Activated naive CD8-positive, alpha-beta T cell (primary cell): ENCODE results near the gene SLC7A8.
"Not testable (repeated sequence)": the region's sequence is repeated elsewhere in the genome, so short reads cannot be mapped to it uniquely, and the experiment has no call there.

Experiments
- H3K27ac Mint-ChIP-seq: one replicate; pipeline ENCODE4 v1.8.0; 2021; ENCODE audit warnings: mixed read lengths
- H3K27me3 Mint-ChIP-seq: one replicate; pipeline ENCODE4 v1.8.0; 2021; ENCODE audit warnings: mixed read lengths
- H3K36me3 Mint-ChIP-seq: one replicate; pipeline ENCODE4 v1.8.0; 2021; ENCODE audit warnings: mixed read lengths
- H3K4me1 Mint-ChIP-seq: one replicate; pipeline ENCODE4 v1.8.0; 2021; ENCODE audit warnings: low read depth, mixed read lengths
- H3K4me3 Mint-ChIP-seq: one replicate; pipeline ENCODE4 v1.8.0; 2021; ENCODE audit warnings: mild to moderate bottlenecking, mixed read lengths
- H3K9me3 Mint-ChIP-seq: one replicate; pipeline ENCODE4 v1.8.0; 2021; ENCODE audit warnings: low read depth, mixed read lengths

SLC7A8 gene

GRCh38 chr14:23109769-23110168 lies 73.7 kb downstream of the SLC7A8 start:
- Mint-ChIP-seq H3K9me3 (no peaks in the 10 kb centered on the region), H3K27ac (no peak overlapping the region), H3K4me1 (peaks cover under 1% of the 10 kb centered on the region), H3K36me3 (no peaks in the 10 kb centered on the region), H3K4me3 (no peak overlapping the region), H3K27me3 (no peaks in the 10 kb centered on the region)

- not testable (repeated sequence) for H3K4me1 Mint-ChIP-seq, H3K4me3 Mint-ChIP-seq, H3K27me3 Mint-ChIP-seq, H3K27ac Mint-ChIP-seq, H3K36me3 Mint-ChIP-seq, H3K9me3 Mint-ChIP-seq
Measured at GRCh38 chr14:23108169-23108568, 75.3 kb downstream of the SLC7A8 start.

GRCh38 chr14:23107620-23108019 lies 75.8 kb downstream of the SLC7A8 start:
- not testable (repeated sequence) for H3K4me3 Mint-ChIP-seq, H3K4me1 Mint-ChIP-seq, H3K27ac Mint-ChIP-seq, H3K27me3 Mint-ChIP-seq, H3K9me3 Mint-ChIP-seq, H3K36me3 Mint-ChIP-seq

- Mint-ChIP-seq H3K27me3 (no peaks in the 10 kb centered on the region), H3K4me1 (no peaks in the 10 kb centered on the region), H3K36me3 (no peaks in the 10 kb centered on the region), H3K27ac (no peak overlapping the region), H3K4me3 (no peak overlapping the region), H3K9me3 (no peaks in the 10 kb centered on the region)
Measured at GRCh38 chr14:23106747-23107045, 76.8 kb downstream of the SLC7A8 start.

- Mint-ChIP-seq H3K9me3 (no peaks in the 10 kb centered on the region), H3K27ac (no peak overlapping the region), H3K27me3 (no peaks in the 10 kb centered on the region), H3K4me1 (no peaks in the 10 kb centered on the region), H3K4me3 (no peak overlapping the region), H3K36me3 (no peaks in the 10 kb centered on the region)
Measured at GRCh38 chr14:23105348-23105824, 78.1 kb downstream of the SLC7A8 start.

GRCh38 chr14:23104591-23105347 lies 78.7 kb downstream of the SLC7A8 start, which contains the start of gene CIROP:
Gene CIROP (minus strand): TSS chr14:23104989. CDS start chr14:23104920, 69 bp downstream.
- no peaks in the 10 kb centered on the region for H3K36me3 Mint-ChIP-seq
- H3K9me3 Mint-ChIP-seq, result no peaks in the 10 kb centered on the region
- H3K27ac Mint-ChIP-seq, result no peak within 1 kb of the TSS
- no peaks in the 10 kb centered on the region for H3K4me1 Mint-ChIP-seq
- no peak within 1 kb of the TSS for H3K4me3 Mint-ChIP-seq
- no peaks in the 10 kb centered on the region for H3K27me3 Mint-ChIP-seq

GRCh38 chr14:23104070-23104590 lies 79.3 kb downstream of the SLC7A8 start:
- Mint-ChIP-seq H3K27me3 (no peaks in the 10 kb centered on the region), H3K4me1 (no peaks in the 10 kb centered on the region), H3K4me3 (no peak overlapping the region), H3K27ac (no peak overlapping the region), H3K9me3 (no peaks in the 10 kb centered on the region), H3K36me3 (peaks cover 1% of the 10 kb centered on the region)

GRCh38 chr14:23103581-23103980 lies 79.9 kb downstream of the SLC7A8 start:
- H3K4me1 Mint-ChIP-seq, result peaks cover 2% of the 10 kb centered on the region
- H3K27me3 Mint-ChIP-seq, result no peaks in the 10 kb centered on the region
- H3K9me3 Mint-ChIP-seq, result no peaks in the 10 kb centered on the region
- no peak overlapping the region for H3K27ac Mint-ChIP-seq
- H3K4me3 Mint-ChIP-seq, result no peak overlapping the region
- peaks cover 5% of the 10 kb centered on the region for H3K36me3 Mint-ChIP-seq

GRCh38 chr14:23102801-23103200 lies 80.7 kb downstream of the SLC7A8 start:
- Mint-ChIP-seq H3K36me3 (peaks cover 6% of the 10 kb centered on the region), H3K4me1 (peaks cover 6% of the 10 kb centered on the region), H3K4me3 (no peak overlapping the region), H3K9me3 (no peaks in the 10 kb centered on the region), H3K27ac (no peak overlapping the region), H3K27me3 (no peaks in the 10 kb centered on the region)

- no peak overlapping the region for H3K27ac Mint-ChIP-seq
- peaks cover 13% of the 10 kb centered on the region for H3K4me1 Mint-ChIP-seq
- H3K9me3 Mint-ChIP-seq, result no peaks in the 10 kb centered on the region
- H3K27me3 Mint-ChIP-seq, result no peaks in the 10 kb centered on the region
- peaks cover 10% of the 10 kb centered on the region for H3K36me3 Mint-ChIP-seq
- no peak overlapping the region for H3K4me3 Mint-ChIP-seq
Measured at GRCh38 chr14:23101986-23102625, 81.4 kb downstream of the SLC7A8 start.

- no peak overlapping the region for H3K4me3 Mint-ChIP-seq
- peaks cover 10% of the 10 kb centered on the region for H3K36me3 Mint-ChIP-seq
Measured at GRCh38 chr14:23101213-23101970, 82.1 kb downstream of the SLC7A8 start.

GRCh38 chr14:23099212-23099861 lies 84.1 kb downstream of the SLC7A8 start:
- no peak overlapping the region for H3K27ac Mint-ChIP-seq
- H3K27me3 Mint-ChIP-seq, result no peaks in the 10 kb centered on the region
- H3K9me3 Mint-ChIP-seq, result no peaks in the 10 kb centered on the region
- H3K4me1 Mint-ChIP-seq, result peaks cover 25% of the 10 kb centered on the region
- no peak overlapping the region for H3K4me3 Mint-ChIP-seq
- H3K36me3 Mint-ChIP-seq, result peaks cover 10% of the 10 kb centered on the region

More at GRCh38 chr14:23101213-23101970, 82.1 kb downstream of the SLC7A8 start:
- no peaks in the 10 kb centered on the region for H3K9me3 Mint-ChIP-seq
- peaks cover 20% of the 10 kb centered on the region for H3K4me1 Mint-ChIP-seq
- H3K27me3 Mint-ChIP-seq, result no peaks in the 10 kb centered on the region
- H3K27ac Mint-ChIP-seq, result no peak overlapping the region

- Mint-ChIP-seq H3K27ac (peak overlapping the region; percentile 36), H3K9me3 (no peaks in the 10 kb centered on the region), H3K4me3 (no peak overlapping the region)
Measured at GRCh38 chr14:23097786-23098185, 85.7 kb downstream of the SLC7A8 start.

GRCh38 chr14:23095196-23096108 lies 88.0 kb downstream of the SLC7A8 start, which contains the start of gene C14orf119:
Gene C14orf119 (plus strand): TSS chr14:23095505. CDS start chr14:23097659, 2,154 bp downstream.
- Mint-ChIP-seq H3K9me3 (no peaks in the 10 kb centered on the region), H3K27me3 (no peaks in the 10 kb centered on the region)

More at GRCh38 chr14:23097786-23098185, 85.7 kb downstream of the SLC7A8 start:
- peaks cover 13% of the 10 kb centered on the region for H3K36me3 Mint-ChIP-seq
- H3K27me3 Mint-ChIP-seq, result no peaks in the 10 kb centered on the region
- H3K4me1 Mint-ChIP-seq, result peaks cover 35% of the 10 kb centered on the region

More at GRCh38 chr14:23095196-23096108, 88.0 kb downstream of the SLC7A8 start, which contains the start of gene C14orf119:
- Mint-ChIP-seq H3K27ac (no peak within 1 kb of the TSS), H3K36me3 (peaks cover 20% of the 10 kb centered on the region), H3K4me1 (peaks cover 49% of the 10 kb centered on the region), H3K4me3 (no peak within 1 kb of the TSS)
